Loucy (cell line): ENCODE data around the gene NAV2.

Experiments
- H2AFZ ChIP-seq: fragments of 200-600 bp; sonication (generic); 2 replicates; pipeline ENCODE4 v1.6.0; 2016; ENCODE audit warnings: antibody characterized with exemption, mild to moderate bottlenecking, low read length, moderate library complexity
- H3F3A ChIP-seq: fragments of 200-600 bp; 2 replicates; pipeline ENCODE4 v1.6.0; 2016; ENCODE audit warnings: antibody characterized with exemption, low read depth, mild to moderate bottlenecking
- H3K27me3 ChIP-seq: fragments of 200-600 bp; sonication (generic); 2 replicates; pipeline ENCODE4 v1.6.1; 2014; ENCODE audit warnings: low read length, mild to moderate bottlenecking; ENCODE audit not compliant: insufficient read depth, poor library complexity, severe bottlenecking
- H3K36me3 ChIP-seq: fragments of 200-600 bp; sonication (generic); 2 replicates; pipeline ENCODE4 v1.6.1; 2016; ENCODE audit warnings: low read length; ENCODE audit not compliant: insufficient read depth
- H3K4me1 ChIP-seq: fragments of 200-600 bp; sonication (generic); 2 replicates; pipeline ENCODE4 v1.5.1; 2014; ENCODE audit warnings: low read length, mild to moderate bottlenecking; ENCODE audit not compliant: insufficient read depth, poor library complexity, severe bottlenecking
- H3K4me2 ChIP-seq: fragments of 200-600 bp; sonication (generic); 2 replicates; pipeline ENCODE4 v1.6.0; 2014; ENCODE audit warnings: antibody characterized with exemption, low read length, low read depth, mild to moderate bottlenecking; ENCODE audit not compliant: poor library complexity, severe bottlenecking
- H3K4me3 ChIP-seq: fragments of 200-600 bp; sonication (generic); 2 replicates; pipeline ENCODE4 v1.5.1; 2014; ENCODE audit warnings: low read length, mild to moderate bottlenecking, mixed read lengths; ENCODE audit not compliant: poor library complexity, severe bottlenecking
- H3K79me2 ChIP-seq: fragments of 200-600 bp; sonication (generic); 2 replicates; pipeline ENCODE4 v1.6.1; 2014; ENCODE audit warnings: low read length; ENCODE audit not compliant: insufficient read depth
- H3K9ac ChIP-seq: fragments of 200-600 bp; sonication (generic); 2 replicates; pipeline ENCODE4 v1.6.0; 2014; ENCODE audit warnings: mild to moderate bottlenecking, low read depth, low read length, moderate library complexity; ENCODE audit not compliant: poor library complexity, severe bottlenecking
- H3K9me2 ChIP-seq: fragments of 200-600 bp; sonication (generic); replicated peaks from 2 replicates; pipeline ENCODE4 v1.6.1; 2016; ENCODE audit warnings: low read depth, low read length, mixed read lengths
- H3K9me3 ChIP-seq: fragments of 200-600 bp; sonication (generic); 2 replicates; pipeline ENCODE4 v1.6.1; 2014; ENCODE audit warnings: mild to moderate bottlenecking, antibody characterized with exemption, low read length, low read depth; ENCODE audit not compliant: insufficient read depth
- H4K20me1 ChIP-seq: fragments of 200-600 bp; sonication (generic); 2 replicates; pipeline ENCODE4 v1.6.0; 2014; ENCODE audit warnings: antibody characterized with exemption, low read length, mild to moderate bottlenecking; ENCODE audit not compliant: insufficient read depth, poor library complexity, severe bottlenecking
- CTCF ChIP-seq: fragments of 200-600 bp; sonication (generic); conservative IDR thresholded peaks from 2 replicates; pipeline ENCODE4 v1.5.1; 2014; ENCODE audit warnings: mild to moderate bottlenecking, antibody characterized with exemption, low read length
- EZH2phosphoT487 ChIP-seq: fragments of 200-600 bp; IDR thresholded peaks from 2 replicates; pipeline ENCODE4 v1.6.1; 2018; ENCODE audit warnings: antibody characterized with exemption, mild to moderate bottlenecking, moderate library complexity, borderline replicate concordance

The NAV2 gene

GRCh38 chr11:19793326-19793725 lies 80.7 kb downstream of the NAV2 start:
- TF ChIP-seq EZH2phosphoT487 (no peak), CTCF (no peak)
- no peaks in the 10 kb centered on the region for H3F3A ChIP-seq
- no peak overlapping the region for H2AFZ ChIP-seq
- no peaks in the 10 kb centered on the region for H3K79me2 ChIP-seq
- H3K9me2 ChIP-seq: no peaks in the 10 kb centered on the region
- H3K4me2 ChIP-seq: no peak overlapping the region
- no peaks in the 10 kb centered on the region for H3K27me3 ChIP-seq
- H3K9ac ChIP-seq: no peak overlapping the region
- no peak overlapping the region for H3K4me3 ChIP-seq
- no peaks in the 10 kb centered on the region for H3K4me1 ChIP-seq
- no peaks in the 10 kb centered on the region for H3K9me3 ChIP-seq
- no peaks in the 10 kb centered on the region for H3K36me3 ChIP-seq
- H4K20me1 ChIP-seq: no peaks in the 10 kb centered on the region

- no peak overlapping the region for H3K9ac ChIP-seq
- H3K79me2 ChIP-seq: no peaks in the 10 kb centered on the region
- H3F3A ChIP-seq: no peaks in the 10 kb centered on the region
- no peaks in the 10 kb centered on the region for H3K4me1 ChIP-seq
- H3K9me2 ChIP-seq: no peaks in the 10 kb centered on the region
- no peaks in the 10 kb centered on the region for H3K27me3 ChIP-seq
- H2AFZ ChIP-seq: no peak overlapping the region
- no peaks in the 10 kb centered on the region for H3K36me3 ChIP-seq
- TF ChIP-seq EZH2phosphoT487: no peak
- no peak for TF ChIP-seq CTCF
- no peak overlapping the region for H3K4me3 ChIP-seq
- no peaks in the 10 kb centered on the region for H3K9me3 ChIP-seq
- H4K20me1 ChIP-seq: no peaks in the 10 kb centered on the region
- H3K4me2 ChIP-seq: no peak overlapping the region
Observed at GRCh38 chr11:19794161-19794560, 81.5 kb downstream of the NAV2 start.

- H3K4me1 ChIP-seq: no peaks in the 10 kb centered on the region
- TF ChIP-seq EZH2phosphoT487 (no peak), CTCF (no peak)
- H2AFZ ChIP-seq: no peak overlapping the region
- no peak overlapping the region for H3K9ac ChIP-seq
- H3K9me3 ChIP-seq: no peaks in the 10 kb centered on the region
- H4K20me1 ChIP-seq: no peaks in the 10 kb centered on the region
- no peaks in the 10 kb centered on the region for H3K27me3 ChIP-seq
- H3K79me2 ChIP-seq: no peaks in the 10 kb centered on the region
- no peak overlapping the region for H3K4me3 ChIP-seq
- H3K4me2 ChIP-seq: no peak overlapping the region
- H3K36me3 ChIP-seq: no peaks in the 10 kb centered on the region
- H3K9me2 ChIP-seq: no peaks in the 10 kb centered on the region
- no peaks in the 10 kb centered on the region for H3F3A ChIP-seq
Observed at GRCh38 chr11:19795082-19795481, 82.4 kb downstream of the NAV2 start.
